GM21576 (cell line): ENCODE measurements around the gene CALHM4.
A peak's percentile ranks its signal among the peaks of the same experiment; 100 is the strongest.

Source experiments
- ATAC-seq: cut with Tn5 transposase; IDR thresholded peaks from one replicate; pipeline ENCODE4 v1.9.1; 2021; ENCODE audit warnings: mild to moderate bottlenecking, moderate library complexity; ENCODE audit not compliant: unreplicated experiment

Gene CALHM4

GRCh38 chr6:116536216-116536621, 17.3 kb upstream of the CALHM4 start:
- ATAC-seq = peak; percentile 56

DNA sequence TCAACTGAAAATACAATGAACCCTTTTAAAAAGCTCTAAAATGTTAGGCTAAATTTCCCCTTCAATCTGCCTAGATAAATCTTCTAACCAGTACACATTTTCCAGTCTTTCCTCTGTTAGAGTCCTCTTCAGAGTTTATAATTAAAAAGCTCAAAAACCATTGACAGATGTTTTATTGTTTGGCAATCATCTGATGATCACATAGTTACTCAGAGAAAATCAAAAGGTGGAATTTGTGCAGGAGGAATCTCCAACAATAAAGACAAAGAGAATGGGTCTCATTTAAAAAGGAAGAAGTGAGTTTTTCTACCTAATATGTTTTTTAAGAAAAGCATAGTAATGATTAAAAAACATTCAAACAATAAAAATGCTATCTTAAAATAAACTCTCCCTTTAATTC, 11.1 kb upstream of the CALHM4 start:
- no peak for ATAC-seq

GRCh38 chr6:116543149-116543548, 10.4 kb upstream of the CALHM4 start:
- ATAC-seq = no peak

- no peak for ATAC-seq
Observed at GRCh38 chr6:116545651-116546050, 7.9 kb upstream of the CALHM4 start, which contains the start of gene TRAPPC3L. Gene TRAPPC3L (minus strand): TSS chr6:116545684. CDS start chr6:116545514, 170 bp downstream.

DNA sequence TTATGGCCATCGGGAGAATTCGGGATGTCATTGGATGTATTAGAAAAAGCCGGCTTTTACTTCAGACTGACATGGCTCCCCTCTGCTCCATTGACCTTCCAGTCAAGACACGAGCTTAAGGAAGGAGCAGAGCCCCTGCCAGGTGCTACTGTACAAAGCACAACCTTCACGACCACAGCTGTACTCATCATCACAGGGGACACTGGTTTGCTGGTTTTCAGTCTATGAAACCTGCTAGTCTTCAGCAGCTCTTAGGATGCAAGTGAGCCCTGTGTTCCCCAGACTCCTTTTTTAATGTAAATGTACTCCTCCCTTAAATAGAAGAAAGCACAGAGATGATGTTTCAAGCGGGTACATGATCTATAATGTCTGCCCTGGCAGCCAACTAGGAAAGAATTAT, 6.2 kb upstream of the CALHM4 start:
- no peak for ATAC-seq

DNA sequence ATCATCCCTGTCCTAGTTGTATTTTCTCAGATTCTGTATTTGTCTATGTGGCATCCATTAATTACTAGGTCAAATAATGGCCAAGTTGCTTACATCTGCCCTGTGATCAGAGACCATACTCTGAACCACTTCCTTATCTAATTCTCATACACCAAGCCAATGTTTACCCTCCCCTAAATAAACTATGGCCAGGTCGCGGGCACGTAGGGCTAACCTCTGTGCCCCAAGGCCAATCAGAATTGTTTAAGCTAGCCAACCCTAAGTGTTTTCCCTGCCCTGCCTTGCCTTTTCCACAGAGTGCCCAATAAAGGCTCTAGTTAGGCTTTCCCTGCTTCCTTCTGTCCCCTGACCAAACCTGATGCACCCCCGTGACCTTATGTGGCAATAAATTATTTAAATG, 2.8 kb upstream of the CALHM4 start:
- ATAC-seq = no peak

- ATAC-seq = no peak
Observed at GRCh38 chr6:116556065-116556464, 2.5 kb downstream of the CALHM4 start.

GRCh38 chr6:116556814-116557415, 3.4 kb downstream of the CALHM4 start:
- no peak for ATAC-seq

- no peak for ATAC-seq
Observed at GRCh38 chr6:116557893-116558292, 4.3 kb downstream of the CALHM4 start.

DNA sequence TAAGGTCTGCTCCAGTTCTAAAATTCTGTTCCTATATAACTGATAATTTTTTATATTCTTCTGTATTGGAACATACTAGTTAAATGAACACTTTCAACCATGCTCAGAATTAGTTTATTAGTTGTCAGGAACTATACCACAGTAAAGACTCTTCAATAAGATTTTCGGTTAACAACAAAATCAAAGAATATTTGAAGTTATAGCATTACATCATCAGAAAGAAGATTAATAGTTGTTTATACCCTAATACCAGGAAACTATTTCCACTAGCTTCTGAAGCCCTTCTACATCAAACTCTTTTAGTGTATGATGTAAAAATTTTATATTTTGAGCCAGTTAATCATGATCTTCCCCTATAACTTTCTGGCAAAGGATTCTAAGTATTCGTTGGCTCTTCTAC, 6.6 kb downstream of the CALHM4 start:
- no peak for ATAC-seq

GRCh38 chr6:116561377-116562018, 7.9 kb downstream of the CALHM4 start:
- ATAC-seq = peak; percentile 65

DNA sequence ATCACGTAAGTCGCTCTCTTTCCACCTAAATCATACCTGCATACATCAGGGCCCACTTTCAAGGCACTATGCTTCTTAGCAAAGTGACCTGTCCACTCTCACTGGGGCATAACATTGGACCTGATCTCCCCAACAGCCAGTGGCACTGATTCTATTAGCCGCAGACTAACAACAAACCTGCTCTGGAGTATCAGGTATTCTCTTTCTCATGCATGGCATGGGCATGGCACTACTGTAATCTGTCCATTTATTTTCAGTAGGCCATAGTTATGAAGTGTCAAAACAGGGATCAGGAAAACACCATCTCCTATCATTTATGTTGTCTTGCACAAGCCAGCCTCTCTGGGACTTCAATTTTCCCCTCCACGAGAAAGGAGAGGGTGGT, 8.5 kb downstream of the CALHM4 start:
- no peak for ATAC-seq

GRCh38 chr6:116562614-116563013, 9.1 kb downstream of the CALHM4 start:
- ATAC-seq = no peak

DNA sequence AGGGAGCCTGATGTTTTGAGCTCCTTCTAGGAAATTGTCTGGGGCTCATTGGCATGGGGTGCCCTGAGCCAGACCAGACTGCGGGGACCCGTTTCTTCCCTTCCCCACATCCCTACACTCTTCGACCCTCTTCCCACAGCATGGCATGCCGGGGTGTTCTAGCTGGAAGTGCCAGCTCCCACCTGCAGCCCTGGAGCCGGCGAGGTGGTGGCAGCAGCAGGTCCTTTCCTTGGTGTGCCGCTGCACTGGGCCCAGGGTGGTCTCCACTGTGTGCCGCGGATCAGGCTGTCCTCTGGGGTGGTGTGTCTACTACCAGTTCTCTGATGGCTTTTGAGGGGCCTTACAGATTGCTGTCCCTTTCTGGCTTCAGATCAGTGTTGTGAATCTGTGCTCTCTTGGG, 10.3 kb downstream of the CALHM4 start:
- ATAC-seq = no peak

DNA sequence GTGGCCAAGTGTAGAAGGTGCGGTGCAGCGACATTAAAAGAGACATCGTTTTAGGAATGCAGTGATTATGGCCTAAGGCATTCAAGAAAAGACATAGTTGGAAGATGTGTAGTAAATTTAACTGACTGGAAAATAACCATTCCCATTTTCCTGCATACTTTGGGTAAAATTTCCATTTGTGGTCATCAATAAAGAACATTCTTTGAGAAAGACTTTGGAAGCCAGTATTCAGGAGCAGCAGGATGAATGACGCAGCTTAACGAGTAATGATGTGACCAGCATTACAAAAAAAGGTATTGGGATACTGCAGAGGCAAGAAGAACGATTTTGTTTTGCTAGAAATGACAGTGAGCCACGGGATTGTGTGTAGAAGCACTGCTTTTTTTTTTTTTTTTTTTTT, 10.8 kb downstream of the CALHM4 start:
- no peak for ATAC-seq

DNA sequence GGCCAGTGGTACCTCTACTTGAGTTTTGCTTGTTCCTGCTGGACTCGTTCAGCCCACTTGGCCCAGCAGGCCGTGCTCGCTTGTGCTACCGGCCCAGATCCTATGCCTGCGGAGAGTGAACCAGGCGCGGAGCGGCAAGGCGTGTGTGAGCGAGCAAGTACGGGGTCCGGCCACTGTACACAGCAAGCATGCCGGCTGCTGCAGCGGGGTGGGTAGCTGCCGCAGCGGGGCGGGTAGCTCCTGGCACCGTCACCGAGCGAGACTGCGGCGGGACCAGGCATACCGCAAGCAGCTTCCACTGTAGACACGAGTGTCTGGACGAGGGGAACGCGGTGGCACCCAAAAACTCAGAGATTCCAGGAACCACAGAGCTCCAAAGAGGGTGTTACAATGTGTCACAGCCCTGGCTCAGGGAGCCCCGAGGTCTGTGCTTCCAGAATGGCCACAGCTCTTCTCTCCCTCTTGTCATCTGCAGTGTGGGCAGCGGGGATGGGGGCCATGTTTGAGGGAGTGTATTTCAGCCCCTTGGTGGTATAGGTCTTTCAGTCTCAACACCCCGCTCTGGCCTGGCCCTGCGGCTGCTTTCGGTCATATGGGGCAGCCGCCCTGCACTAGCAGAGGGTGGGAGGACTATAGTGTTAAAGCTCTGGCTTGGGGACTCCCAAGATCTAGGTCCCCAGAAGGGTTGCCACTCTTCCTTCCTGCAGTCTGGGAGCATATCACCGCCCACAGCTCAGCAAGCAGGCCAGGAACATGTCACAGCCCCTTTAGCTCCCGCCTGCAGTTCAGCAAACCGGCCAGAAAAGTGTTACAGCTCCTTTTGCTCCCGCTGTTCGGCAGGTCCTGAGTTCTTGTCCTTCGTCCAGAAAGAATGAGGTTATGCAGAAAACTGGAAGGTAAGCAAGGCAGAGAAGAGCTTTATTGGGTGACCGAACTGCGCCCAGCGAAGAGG, 11.6 kb downstream of the CALHM4 start:
- no peak for ATAC-seq

DNA sequence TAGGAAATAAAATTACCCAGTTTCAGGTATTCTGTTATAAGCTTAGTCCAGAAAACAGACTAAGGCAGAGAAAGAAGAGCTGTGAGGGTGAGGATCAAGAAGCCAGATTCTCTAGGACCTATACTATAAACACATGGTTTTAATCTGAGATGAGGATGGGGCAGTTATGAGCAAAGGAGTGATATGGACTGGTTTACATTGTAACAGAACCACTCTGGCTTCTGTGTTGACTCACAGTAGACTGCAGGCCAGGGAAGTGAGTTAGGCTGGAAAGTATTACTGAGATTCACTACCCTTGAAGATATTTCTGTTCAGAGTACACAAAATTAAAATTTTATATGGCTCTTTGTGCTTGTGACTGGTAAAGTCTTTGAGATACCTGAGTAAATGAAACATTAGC, 14.6 kb downstream of the CALHM4 start:
- no peak for ATAC-seq

GRCh38 chr6:116568821-116569755, 15.5 kb downstream of the CALHM4 start:
- no peak for ATAC-seq

- peak; percentile 96 for ATAC-seq
Observed at GRCh38 chr6:116570856-116571682, 17.5 kb downstream of the CALHM4 start, which contains the start of gene RWDD1. Gene RWDD1 (plus strand): TSS chr6:116571504. CDS start chr6:116571583, 79 bp downstream.

- ATAC-seq = no peak
Observed at GRCh38 chr6:116571683-116572000, 18.1 kb downstream of the CALHM4 start.
